ENCODE data around the gene ARHGAP28.

The ARHGAP28 gene

GRCh38 chr18:6850396-6850795, 120.9 kb downstream of the ARHGAP28 start:
- Histone ChIP-seq H3K4me3 (replicated peaks; ENCODE audit: insufficient read depth, low read length) (no peak overlapping the region), H3K27ac (replicated peaks) (no peak overlapping the region), H3K27me3 (ENCODE audit: insufficient read depth, poor library complexity, severe bottlenecking) (no peaks in the 10 kb centered on the region)
- TF ChIP-seq SPI1 (IDR thresholded peaks at IDR 0.05; ENCODE audit: borderline replicate concordance, low read depth) (no peak), REST (IDR thresholded peaks at IDR 0.05; ENCODE audit: insufficient replicate concordance, low read depth) (no peak), GABPA (IDR thresholded peaks at IDR 0.05; ENCODE audit: low read depth) (no peak), CTCF (IDR thresholded peaks at IDR 0.05; ENCODE audit: insufficient read depth, low read length) (no peak), POLR2AphosphoS5 (IDR thresholded peaks at IDR 0.05; ENCODE audit: low read depth) (no peak)
- DNase-seq (ENCODE audit: low read depth in 1 of 2, low spot score in 1 of 2), result no peak

DNA sequence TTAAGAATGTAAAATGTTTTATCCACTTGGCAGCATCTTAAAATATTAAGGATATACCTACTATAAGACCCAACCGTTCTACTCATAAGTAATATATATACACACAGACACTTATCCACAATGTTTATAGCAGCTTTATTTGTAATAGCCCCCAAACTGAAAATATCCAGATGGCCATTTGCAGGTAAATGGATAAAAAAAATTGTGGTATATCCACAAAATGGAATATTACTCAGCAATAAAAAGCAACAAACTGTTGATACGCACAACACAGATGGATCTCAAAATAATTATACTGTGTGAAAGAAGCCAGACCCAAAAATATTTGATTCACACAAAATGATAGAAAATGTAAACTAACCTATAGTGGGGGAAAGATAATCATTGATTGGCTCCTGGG, 122.0 kb downstream of the ARHGAP28 start:
- no peak for DNase-seq (ENCODE audit: low read depth in 1 of 2, low spot score in 1 of 2)
- Histone ChIP-seq H3K27ac (replicated peaks) (no peak overlapping the region), H3K4me3 (replicated peaks; ENCODE audit: insufficient read depth, low read length) (no peak overlapping the region), H3K27me3 (ENCODE audit: insufficient read depth, poor library complexity, severe bottlenecking) (no peaks in the 10 kb centered on the region)
- no peak for TF ChIP-seq CTCF (IDR thresholded peaks at IDR 0.05; ENCODE audit: insufficient read depth, low read length)
- TF ChIP-seq POLR2AphosphoS5 (IDR thresholded peaks at IDR 0.05; ENCODE audit: low read depth), result no peak
- no peak for TF ChIP-seq REST (IDR thresholded peaks at IDR 0.05; ENCODE audit: insufficient replicate concordance, low read depth)
- no peak for TF ChIP-seq SPI1 (IDR thresholded peaks at IDR 0.05; ENCODE audit: borderline replicate concordance, low read depth)
- TF ChIP-seq GABPA (IDR thresholded peaks at IDR 0.05; ENCODE audit: low read depth), result no peak

DNA sequence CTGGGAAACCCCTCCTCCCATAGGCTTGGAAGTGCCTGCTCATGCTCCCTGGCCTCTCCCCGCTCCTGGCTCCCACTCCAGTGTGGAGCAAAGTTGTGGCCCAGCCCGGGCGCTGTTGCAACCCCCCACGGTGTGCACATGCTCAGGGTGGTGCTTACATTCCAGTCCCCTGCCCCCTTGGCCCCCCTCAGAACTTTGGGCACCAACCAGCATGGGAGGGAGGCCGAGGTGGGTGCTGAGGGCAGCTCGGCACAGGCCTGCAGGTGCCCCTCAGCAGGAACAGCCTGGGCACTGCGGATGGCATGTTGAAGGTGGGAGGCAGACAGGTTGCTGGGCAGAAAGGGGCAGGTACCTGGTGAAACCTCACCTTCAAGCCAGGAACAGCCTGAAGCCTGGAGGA, 125.3 kb downstream of the ARHGAP28 start:
- no peak overlapping the region for H3K27ac ChIP-seq (replicated peaks)
- H3K27me3 ChIP-seq (ENCODE audit: insufficient read depth, poor library complexity, severe bottlenecking), result no peaks in the 10 kb centered on the region
- H3K4me3 ChIP-seq (replicated peaks; ENCODE audit: insufficient read depth, low read length), result no peak overlapping the region
- no peak for DNase-seq (ENCODE audit: low read depth in 1 of 2, low spot score in 1 of 2)
- TF ChIP-seq SPI1 (IDR thresholded peaks at IDR 0.05; ENCODE audit: borderline replicate concordance, low read depth), result no peak
- no peak for TF ChIP-seq CTCF (IDR thresholded peaks at IDR 0.05; ENCODE audit: insufficient read depth, low read length)
- TF ChIP-seq POLR2AphosphoS5 (IDR thresholded peaks at IDR 0.05; ENCODE audit: low read depth), result no peak
- TF ChIP-seq REST (IDR thresholded peaks at IDR 0.05; ENCODE audit: insufficient replicate concordance, low read depth), result no peak
- no peak for TF ChIP-seq GABPA (IDR thresholded peaks at IDR 0.05; ENCODE audit: low read depth)
